GM10248 (cell line): ENCODE data around the gene ATPAF1.
A peak's percentile ranks its signal among the peaks of the same experiment; 100 is the strongest.
"Not testable (repeated sequence)": the region's sequence is repeated elsewhere in the genome, so short reads cannot be mapped to it uniquely, and the experiment has no call there.

Experiments used
- CTCF ChIA-PET: fragments of 300-600 bp; sonication (Branson Sonifier 250); formaldehyde crosslinking; extraction: SDS; loops from one replicate; lab custom pipeline; 2021; ENCODE audit warnings: antibody characterized with exemption; lab: Yijun Ruan, JAX
- POLR2A ChIA-PET: fragments of 350-650 bp; sonication (Branson Sonifier 250); formaldehyde crosslinking; extraction: SDS; loops from one replicate; lab custom pipeline; 2020; ENCODE audit warnings: antibody characterized with exemption; lab: Yijun Ruan, JAX
- DNase-seq: peaks from one replicate; pipeline ENCODE4 v3.0.0; 2012; ENCODE audit errors: extremely low spot score
- TF ChIP-seq, protein P1 (sequence below): IDR thresholded peaks from 2 replicates; pipeline ENCODE4 v1.5.1; 2012; ENCODE audit warnings: mild to moderate bottlenecking, low read depth; ENCODE audit errors: extremely low read depth, missing control alignments, control extremely low read depth

ATPAF1 gene

DNA sequence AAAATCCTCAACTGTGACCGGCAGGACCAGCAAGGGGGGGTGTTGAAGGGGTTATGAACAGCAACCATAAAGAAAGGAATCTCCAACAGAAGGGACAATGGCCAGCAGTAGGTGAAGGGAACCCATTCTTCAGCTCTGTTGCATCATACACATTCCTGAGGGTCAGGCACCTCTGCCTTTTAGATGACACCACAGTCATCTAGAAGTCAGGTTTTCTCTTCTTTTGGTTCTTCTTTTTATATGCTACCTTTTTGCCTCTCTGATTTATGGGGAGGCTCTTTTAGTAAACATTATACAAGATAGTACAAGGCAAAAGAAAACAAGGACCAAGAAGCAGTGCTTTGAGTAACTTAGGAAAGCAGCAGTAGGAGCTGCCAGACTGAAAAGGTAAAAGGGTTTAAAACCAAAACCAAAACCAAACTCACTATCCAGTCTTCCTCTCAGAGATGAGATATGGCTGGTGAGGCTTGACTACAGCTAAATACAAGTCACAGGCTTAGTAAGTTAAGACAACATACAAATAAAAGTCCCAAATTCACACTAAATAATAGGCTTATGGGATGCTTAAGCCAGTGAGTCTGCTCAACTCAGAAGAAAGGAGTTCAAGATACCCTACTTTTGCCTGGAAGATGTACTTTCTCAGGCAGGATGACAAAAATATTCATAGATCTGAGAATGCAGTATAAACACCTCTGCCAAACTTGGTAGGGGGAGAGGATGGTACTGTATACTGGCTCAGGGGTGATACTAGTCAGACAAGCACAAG lies 7.6 kb upstream of the ATPAF1 start:
- DNase-seq: peak; percentile 38
- CTCF ChIA-PET: interaction anchor here (1.1 to 3.2 kb wide), 4 partner anchors 9 to 49 kb away, joined by 3 to 10 read pairs (median 6); no protein-coding TSS in a partner anchor
- TF ChIP-seq, protein P1, sequence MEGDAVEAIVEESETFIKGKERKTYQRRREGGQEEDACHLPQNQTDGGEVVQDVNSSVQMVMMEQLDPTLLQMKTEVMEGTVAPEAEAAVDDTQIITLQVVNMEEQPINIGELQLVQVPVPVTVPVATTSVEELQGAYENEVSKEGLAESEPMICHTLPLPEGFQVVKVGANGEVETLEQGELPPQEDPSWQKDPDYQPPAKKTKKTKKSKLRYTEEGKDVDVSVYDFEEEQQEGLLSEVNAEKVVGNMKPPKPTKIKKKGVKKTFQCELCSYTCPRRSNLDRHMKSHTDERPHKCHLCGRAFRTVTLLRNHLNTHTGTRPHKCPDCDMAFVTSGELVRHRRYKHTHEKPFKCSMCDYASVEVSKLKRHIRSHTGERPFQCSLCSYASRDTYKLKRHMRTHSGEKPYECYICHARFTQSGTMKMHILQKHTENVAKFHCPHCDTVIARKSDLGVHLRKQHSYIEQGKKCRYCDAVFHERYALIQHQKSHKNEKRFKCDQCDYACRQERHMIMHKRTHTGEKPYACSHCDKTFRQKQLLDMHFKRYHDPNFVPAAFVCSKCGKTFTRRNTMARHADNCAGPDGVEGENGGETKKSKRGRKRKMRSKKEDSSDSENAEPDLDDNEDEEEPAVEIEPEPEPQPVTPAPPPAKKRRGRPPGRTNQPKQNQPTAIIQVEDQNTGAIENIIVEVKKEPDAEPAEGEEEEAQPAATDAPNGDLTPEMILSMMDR: no peak
- POLR2A ChIA-PET: no interaction called here

DNA sequence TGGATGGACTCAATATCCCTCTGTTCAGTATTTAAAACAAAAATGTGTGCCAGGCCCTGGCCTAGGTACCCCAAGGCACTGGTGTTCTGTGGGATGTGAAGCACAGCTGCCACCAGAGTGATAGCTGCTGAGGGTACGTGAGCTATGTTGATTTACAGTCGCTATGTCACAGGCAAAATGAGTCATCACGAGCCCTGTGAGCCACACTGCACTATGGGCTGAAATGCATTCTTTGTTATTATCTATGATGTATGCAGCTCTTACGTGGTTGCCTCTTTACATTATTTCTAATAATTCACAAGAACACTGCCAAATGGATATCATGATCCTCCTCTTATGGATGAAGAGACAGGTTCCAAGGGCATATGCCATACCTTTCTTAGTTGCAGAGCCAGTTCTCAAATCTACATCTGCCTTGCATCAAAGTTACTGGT lies 5.6 kb upstream of the ATPAF1 start:
- ChIA-PET CTCF (no interaction called here), POLR2A (no interaction called here)
- DNase-seq: no peak
- TF ChIP-seq, protein P1: no peak

DNA sequence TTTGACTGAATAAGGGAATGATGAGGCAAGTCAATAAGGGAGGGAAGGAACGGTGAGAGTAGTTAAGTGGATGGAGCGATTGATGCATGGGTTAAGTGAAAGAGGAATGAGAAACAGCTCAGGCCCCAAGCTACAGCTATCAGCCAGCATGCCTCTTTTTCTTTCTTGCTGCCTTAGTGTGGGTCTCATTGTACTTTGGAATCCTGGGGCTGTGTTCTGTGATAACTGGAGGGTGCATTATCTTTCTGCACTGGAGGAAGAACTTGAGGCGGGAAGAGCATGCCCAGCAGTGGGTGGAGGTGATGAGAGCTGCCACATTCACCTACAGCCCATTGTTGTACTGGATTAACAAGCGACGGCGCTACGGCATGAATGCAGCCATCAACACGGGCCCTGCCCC lies 4.5 kb upstream of the ATPAF1 start:
- ChIA-PET CTCF (interaction anchor here (0.8 kb wide), 1 partner anchor 56 kb away, joined by 4 read pairs; the partner anchor contains the start of gene MOB3C), POLR2A (no interaction called here)
- TF ChIP-seq, protein P1: no peak
- DNase-seq: no peak

DNA sequence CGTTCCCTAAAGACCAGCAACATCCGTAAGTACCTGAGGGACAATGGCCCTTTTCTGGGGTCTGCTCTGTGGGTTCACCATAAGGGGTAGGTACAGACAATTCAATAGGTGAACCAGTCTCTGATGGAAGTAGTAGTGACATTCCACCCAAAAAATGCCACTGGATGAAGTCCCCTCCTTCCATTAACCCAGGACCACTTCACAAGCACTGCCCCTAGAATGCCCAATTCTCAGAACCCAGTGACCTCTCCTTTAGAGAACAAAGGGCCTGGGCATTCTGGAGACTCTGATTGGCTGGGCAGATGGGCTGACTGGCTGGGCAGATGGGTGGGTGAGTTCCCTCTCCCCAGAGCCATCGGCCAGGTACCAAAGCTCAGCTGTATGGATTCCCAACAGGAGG lies 3.4 kb upstream of the ATPAF1 start, which contains the start of gene TEX38:
Gene TEX38 (plus strand): TSS at position 301 of the 400 bp plus-strand sequence. CDS start 81 bp downstream, at position 382.
- POLR2A ChIA-PET: interaction anchor here (0.6 kb wide), 1 partner anchor 48 kb away, joined by 8 read pairs; no protein-coding TSS in a partner anchor
- TF ChIP-seq, protein P1: no peak
- CTCF ChIA-PET: no interaction called here
- DNase-seq: no peak

DNA sequence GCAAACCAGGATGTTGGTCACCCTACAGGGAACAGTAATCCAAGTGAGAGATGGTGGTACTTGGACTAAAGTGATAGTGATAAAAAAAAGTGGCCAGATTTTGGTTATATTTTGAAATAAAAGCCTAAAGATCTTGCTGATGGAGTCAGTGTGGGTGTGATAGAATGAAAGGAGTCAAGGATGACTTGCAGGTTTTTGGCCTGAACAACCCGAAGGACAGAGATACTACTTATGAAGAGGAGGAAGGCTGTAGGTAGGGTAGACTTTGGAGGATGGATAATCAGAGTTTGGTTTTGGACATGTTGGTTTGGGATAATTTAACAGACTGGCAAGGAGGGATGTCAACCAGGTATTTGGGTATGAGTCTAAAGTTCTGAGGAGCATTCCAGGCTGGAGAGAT lies 2.0 kb upstream of the ATPAF1 start:
- no peak for DNase-seq
- ChIA-PET POLR2A (no interaction called here), CTCF (interaction anchor here (1.0 kb wide), 1 partner anchor 32 kb away, joined by 4 read pairs; no protein-coding TSS in a partner anchor)
- TF ChIP-seq, protein P1: no peak

DNA sequence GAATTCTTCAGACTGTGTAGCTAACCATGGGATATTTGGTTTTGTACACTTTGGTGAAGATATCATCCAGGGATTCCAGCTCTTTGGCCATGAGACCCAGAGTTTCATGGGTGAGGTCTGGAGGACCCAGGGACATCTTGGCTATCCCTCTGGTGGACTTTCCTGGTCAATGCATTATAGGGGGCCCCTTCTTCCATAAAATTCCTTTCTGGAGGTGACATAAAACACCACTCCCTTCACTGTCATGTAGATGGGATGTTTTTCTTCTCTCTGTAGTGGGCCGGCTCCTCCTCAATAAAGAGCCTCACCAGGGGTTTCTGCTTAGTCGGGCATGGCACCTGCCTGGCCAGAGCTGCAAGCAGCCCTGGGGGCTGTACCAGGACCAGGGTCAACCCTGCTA lies 2.2 kb downstream of the ATPAF1 start:
- ChIA-PET POLR2A (interaction anchor here (1.2 kb wide), 1 partner anchor 12 kb away, joined by 7 read pairs; no protein-coding TSS in a partner anchor), CTCF (interaction anchor here (1.1 to 2.9 kb wide), 3 partner anchors 9 to 42 kb away, joined by 3 to 11 read pairs (median 4); no protein-coding TSS in a partner anchor)
- no peak for DNase-seq
- TF ChIP-seq, protein P1: no peak

DNA sequence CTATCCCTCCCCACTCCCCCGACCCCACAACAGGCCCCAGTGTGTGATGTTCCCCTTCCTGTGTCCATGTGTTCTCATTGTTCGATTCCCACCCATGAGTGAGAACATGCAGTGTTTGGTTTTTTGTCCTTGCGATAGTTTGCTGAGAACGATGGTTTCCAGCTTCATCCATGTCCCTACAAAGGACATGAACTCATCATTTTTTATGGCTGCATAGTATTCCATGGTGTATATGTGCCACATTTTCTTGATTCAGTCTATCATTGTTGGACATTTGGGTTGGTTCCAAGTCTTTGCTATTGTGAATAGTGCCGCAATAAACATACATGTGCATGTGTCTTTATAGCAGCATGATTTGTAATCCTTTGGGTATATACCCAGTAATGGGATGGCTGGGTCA lies 5.2 kb downstream of the ATPAF1 start:
- CTCF ChIA-PET, POLR2A ChIA-PET, DNase-seq: not testable (repeated sequence)

DNA sequence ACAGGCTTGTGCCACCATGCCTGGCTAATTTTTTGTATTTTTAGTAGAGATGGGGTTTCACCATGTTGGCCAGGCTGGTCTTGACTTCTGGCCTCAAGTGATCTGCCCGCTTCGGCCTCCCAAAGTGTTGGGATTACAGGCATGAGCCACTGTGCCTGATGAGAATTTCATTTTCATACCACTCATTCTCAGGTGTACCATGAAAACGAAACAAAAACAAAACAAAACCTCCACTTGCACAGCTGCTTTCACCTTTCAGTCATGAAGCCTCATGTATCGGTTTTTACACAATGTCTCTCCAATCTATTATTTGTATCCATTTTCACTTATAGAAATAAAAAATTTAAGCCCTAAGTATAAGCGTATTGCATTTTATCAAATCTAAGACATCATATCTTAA lies 8.0 kb downstream of the ATPAF1 start:
- DNase-seq: peak; percentile 47
- POLR2A ChIA-PET: not testable (repeated sequence)
- CTCF ChIA-PET: interaction anchor here (1.1 to 1.4 kb wide), 3 partner anchors 12 to 38 kb away, joined by 3 to 6 read pairs (median 3); no protein-coding TSS in a partner anchor
